Measurements from ENCODE around the gene AFDN. TPM values are rescaled to one million over a fixed set of nuclear protein-coding genes. Genes with fewer than 3 reads are reported as not detected.

AFDN gene
- total RNA-seq, 1 donor from 2014 or later: 102 TPM

GRCh38 chr6:167951781-167952511, 125.2 kb downstream of the AFDN start:
- Mint-ChIP-seq H3K4me3 (ENCODE audit: unreplicated experiment) (no peak overlapping the region), H3K4me1 (ENCODE audit: low read depth, unreplicated experiment) (peaks cover 32% of the 10 kb centered on the region), H3K27ac (ENCODE audit: unreplicated experiment) (peak overlapping the region; percentile 75), H3K27me3 (ENCODE audit: low read depth, unreplicated experiment) (no peaks in the 10 kb centered on the region), H3K9me3 (ENCODE audit: unreplicated experiment) (no peaks in the 10 kb centered on the region), H3K36me3 (ENCODE audit: low read depth, unreplicated experiment) (peaks cover 18% of the 10 kb centered on the region)
- Histone ChIP-seq H3K9ac (ENCODE audit: low read length) (no peak overlapping the region), H3K4me2 (ENCODE audit: low read length) (no peak overlapping the region), H2AFZ (ENCODE audit: low read depth, low read length) (no peak overlapping the region), H3K79me2 (ENCODE audit: insufficient read depth, low read length) (no peaks in the 10 kb centered on the region), H3K4me1 (ENCODE audit: insufficient read depth, low read length) (peaks cover 4% of the 10 kb centered on the region), H3K36me3 (ENCODE audit: insufficient read depth, low read length) (peaks cover 16% of the 10 kb centered on the region), H3K27ac (ENCODE audit: low read depth, low read length) (no peak overlapping the region), H4K20me1 (ENCODE audit: insufficient read depth, low read length) (peaks cover 3% of the 10 kb centered on the region), H3K9me3 (ENCODE audit: insufficient read depth, low read depth, low read length) (no peaks in the 10 kb centered on the region), H3K4me3 (ENCODE audit: insufficient read depth, low read depth, low read length) (no peak overlapping the region), H3K27me3 (ENCODE audit: insufficient read depth, low read length) (no peaks in the 10 kb centered on the region)
- TF ChIP-seq, protein P1, sequence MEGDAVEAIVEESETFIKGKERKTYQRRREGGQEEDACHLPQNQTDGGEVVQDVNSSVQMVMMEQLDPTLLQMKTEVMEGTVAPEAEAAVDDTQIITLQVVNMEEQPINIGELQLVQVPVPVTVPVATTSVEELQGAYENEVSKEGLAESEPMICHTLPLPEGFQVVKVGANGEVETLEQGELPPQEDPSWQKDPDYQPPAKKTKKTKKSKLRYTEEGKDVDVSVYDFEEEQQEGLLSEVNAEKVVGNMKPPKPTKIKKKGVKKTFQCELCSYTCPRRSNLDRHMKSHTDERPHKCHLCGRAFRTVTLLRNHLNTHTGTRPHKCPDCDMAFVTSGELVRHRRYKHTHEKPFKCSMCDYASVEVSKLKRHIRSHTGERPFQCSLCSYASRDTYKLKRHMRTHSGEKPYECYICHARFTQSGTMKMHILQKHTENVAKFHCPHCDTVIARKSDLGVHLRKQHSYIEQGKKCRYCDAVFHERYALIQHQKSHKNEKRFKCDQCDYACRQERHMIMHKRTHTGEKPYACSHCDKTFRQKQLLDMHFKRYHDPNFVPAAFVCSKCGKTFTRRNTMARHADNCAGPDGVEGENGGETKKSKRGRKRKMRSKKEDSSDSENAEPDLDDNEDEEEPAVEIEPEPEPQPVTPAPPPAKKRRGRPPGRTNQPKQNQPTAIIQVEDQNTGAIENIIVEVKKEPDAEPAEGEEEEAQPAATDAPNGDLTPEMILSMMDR (IDR thresholded peaks at IDR 0.05; ENCODE audit: insufficient read depth, low read depth, low read length): no peak
- TF ChIP-seq EZH2 (IDR thresholded peaks at IDR 0.05; ENCODE audit: insufficient read depth, low read length): no peak
- FAIRE-seq: no peak
- DNase-seq (ENCODE audit: low read depth): no peak

DNA sequence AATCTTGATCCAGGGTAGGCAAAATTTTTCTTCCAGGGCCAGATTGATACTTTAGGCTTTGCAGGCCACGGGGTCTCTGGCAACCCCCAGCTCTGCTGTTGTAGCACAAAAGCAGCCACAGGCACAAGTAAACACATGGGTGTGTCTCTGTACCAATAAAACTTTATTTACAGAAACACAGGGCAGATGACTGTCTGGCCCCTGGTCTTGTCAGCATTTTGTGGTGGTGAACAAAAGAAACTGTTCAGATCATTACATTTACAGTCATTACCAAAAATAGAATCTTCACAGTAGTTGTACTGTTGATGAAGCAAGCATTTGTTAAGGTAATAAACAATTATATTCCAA, 125.8 kb downstream of the AFDN start:
- peaks cover 9% of the 10 kb centered on the region for H3K4me1 ChIP-seq (ENCODE audit: insufficient read depth, low read length)
- peaks cover 7% of the 10 kb centered on the region for H4K20me1 ChIP-seq (ENCODE audit: insufficient read depth, low read length)
- no peak overlapping the region for H2AFZ ChIP-seq (ENCODE audit: low read depth, low read length)
- H3K9me3 Mint-ChIP-seq (ENCODE audit: unreplicated experiment): no peaks in the 10 kb centered on the region
- FAIRE-seq (no peak), DNase-seq (ENCODE audit: low read depth) (no peak)
- H3K4me3 Mint-ChIP-seq (ENCODE audit: unreplicated experiment): no peak overlapping the region
- no peak overlapping the region for H3K4me3 ChIP-seq (ENCODE audit: insufficient read depth, low read depth, low read length)
- no peaks in the 10 kb centered on the region for H3K9me3 ChIP-seq (ENCODE audit: insufficient read depth, low read depth, low read length)
- H3K27me3 ChIP-seq (ENCODE audit: insufficient read depth, low read length): no peaks in the 10 kb centered on the region
- H3K9ac ChIP-seq (ENCODE audit: low read length): no peak overlapping the region
- no peak overlapping the region for H3K27ac ChIP-seq (ENCODE audit: low read depth, low read length)
- no peak overlapping the region for H3K4me2 ChIP-seq (ENCODE audit: low read length)
- H3K27ac Mint-ChIP-seq (ENCODE audit: unreplicated experiment): no peak overlapping the region
- H3K4me1 Mint-ChIP-seq (ENCODE audit: low read depth, unreplicated experiment): peaks cover 37% of the 10 kb centered on the region
- peaks cover 20% of the 10 kb centered on the region for H3K36me3 Mint-ChIP-seq (ENCODE audit: low read depth, unreplicated experiment)
- peaks cover 16% of the 10 kb centered on the region for H3K36me3 ChIP-seq (ENCODE audit: insufficient read depth, low read length)
- TF ChIP-seq EZH2 (IDR thresholded peaks at IDR 0.05; ENCODE audit: insufficient read depth, low read length): no peak
- TF ChIP-seq, protein P1 (IDR thresholded peaks at IDR 0.05; ENCODE audit: insufficient read depth, low read depth, low read length): no peak
- H3K27me3 Mint-ChIP-seq (ENCODE audit: low read depth, unreplicated experiment): no peaks in the 10 kb centered on the region
- no peaks in the 10 kb centered on the region for H3K79me2 ChIP-seq (ENCODE audit: insufficient read depth, low read length)

- peaks cover 10% of the 10 kb centered on the region for H4K20me1 ChIP-seq (ENCODE audit: insufficient read depth, low read length)
- no peak overlapping the region for H3K27ac Mint-ChIP-seq (ENCODE audit: unreplicated experiment)
- no peak overlapping the region for H3K4me3 Mint-ChIP-seq (ENCODE audit: unreplicated experiment)
- no peaks in the 10 kb centered on the region for H3K9me3 Mint-ChIP-seq (ENCODE audit: unreplicated experiment)
- H3K4me2 ChIP-seq (ENCODE audit: low read length): no peak overlapping the region
- no peak overlapping the region for H3K27ac ChIP-seq (ENCODE audit: low read depth, low read length)
- no peak overlapping the region for H3K9ac ChIP-seq (ENCODE audit: low read length)
- no peak overlapping the region for H3K4me3 ChIP-seq (ENCODE audit: insufficient read depth, low read depth, low read length)
- DNase-seq (ENCODE audit: low read depth) (no peak), FAIRE-seq (no peak)
- H3K9me3 ChIP-seq (ENCODE audit: insufficient read depth, low read depth, low read length): no peaks in the 10 kb centered on the region
- TF ChIP-seq, protein P1 (IDR thresholded peaks at IDR 0.05; ENCODE audit: insufficient read depth, low read depth, low read length): no peak
- TF ChIP-seq EZH2 (IDR thresholded peaks at IDR 0.05; ENCODE audit: insufficient read depth, low read length): no peak
- peaks cover 23% of the 10 kb centered on the region for H3K36me3 Mint-ChIP-seq (ENCODE audit: low read depth, unreplicated experiment)
- no peak overlapping the region for H2AFZ ChIP-seq (ENCODE audit: low read depth, low read length)
- H3K4me1 ChIP-seq (ENCODE audit: insufficient read depth, low read length): peaks cover 9% of the 10 kb centered on the region
- peaks cover 38% of the 10 kb centered on the region for H3K4me1 Mint-ChIP-seq (ENCODE audit: low read depth, unreplicated experiment)
- H3K36me3 ChIP-seq (ENCODE audit: insufficient read depth, low read length): peaks cover 9% of the 10 kb centered on the region
- no peaks in the 10 kb centered on the region for H3K79me2 ChIP-seq (ENCODE audit: insufficient read depth, low read length)
- H3K27me3 ChIP-seq (ENCODE audit: insufficient read depth, low read length): no peaks in the 10 kb centered on the region
- no peaks in the 10 kb centered on the region for H3K27me3 Mint-ChIP-seq (ENCODE audit: low read depth, unreplicated experiment)
These were observed 126.8 kb downstream of the AFDN start for GRCh38 chr6:167953551-167953950.

Measured in astrocyte (in vitro differentiated cells and primary cell).